NCI-H1417 treated with DMSO at 0.1 percent for 48 hours (cell line): Measurements from ENCODE around the gene OR52I2.

Experiments used
- DNase-seq: peaks from one replicate; lab custom pipeline; 2025; lab: John Stamatoyannopoulos, UW

The OR52I2 gene

GRCh38 chr11:4581443-4581842, at the start of gene OR52I2:
Gene OR52I2, plus strand, starts transcription at chr11:4581743.
- no peak for DNase-seq

- DNase-seq: no peak
Measured at GRCh38 chr11:4539603-4540219, 41.8 kb upstream of the OR52I2 start.

GRCh38 chr11:4541071-4541470, 40.5 kb upstream of the OR52I2 start:
- no peak for DNase-seq

- DNase-seq: no peak
Measured at GRCh38 chr11:4543561-4543960, 38.0 kb upstream of the OR52I2 start.

GRCh38 chr11:4544891-4545290, 36.7 kb upstream of the OR52I2 start, which contains the start of gene OR52M1:
Gene OR52M1, plus strand, starts transcription at chr11:4545191. Its CDS starts 0 bp downstream, at chr11:4545191.
- no peak for DNase-seq

GRCh38 chr11:4546878-4547277, 34.7 kb upstream of the OR52I2 start:
- no peak for DNase-seq

GRCh38 chr11:4547416-4547815, 34.1 kb upstream of the OR52I2 start:
- DNase-seq: no peak

- DNase-seq: no peak
Measured at GRCh38 chr11:4551346-4551979, 30.1 kb upstream of the OR52I2 start.

- DNase-seq: no peak
Measured at GRCh38 chr11:4559527-4560440, 21.8 kb upstream of the OR52I2 start.

- no peak for DNase-seq
Measured at GRCh38 chr11:4560467-4560866, 21.1 kb upstream of the OR52I2 start.

GRCh38 chr11:4565371-4565770, 16.2 kb upstream of the OR52I2 start:
- DNase-seq: no peak

- no peak for DNase-seq
Measured at GRCh38 chr11:4569075-4569474, 12.5 kb upstream of the OR52I2 start.

GRCh38 chr11:4576880-4577279, 4.7 kb upstream of the OR52I2 start:
- no peak for DNase-seq

- DNase-seq: no peak
Measured at GRCh38 chr11:4577761-4578160, 3.8 kb upstream of the OR52I2 start.

- no peak for DNase-seq
Measured at GRCh38 chr11:4578624-4579023, 2.9 kb upstream of the OR52I2 start.

GRCh38 chr11:4580124-4580523, 1.4 kb upstream of the OR52I2 start:
- DNase-seq: no peak

- no peak for DNase-seq
Measured at GRCh38 chr11:4589017-4589416, 7.5 kb downstream of the OR52I2 start.

- no peak for DNase-seq
Measured at GRCh38 chr11:4593739-4594138, 12.2 kb downstream of the OR52I2 start, which contains the start of gene OR52I1. Gene OR52I1, plus strand, starts transcription at chr11:4594039. Its CDS starts 0 bp downstream, at chr11:4594039.

GRCh38 chr11:4605057-4605456, 23.5 kb downstream of the OR52I2 start:
- DNase-seq: no peak

- DNase-seq: no peak
Measured at GRCh38 chr11:4606231-4607015, 24.9 kb downstream of the OR52I2 start.

- DNase-seq: no peak
Measured at GRCh38 chr11:4607096-4607495, 25.6 kb downstream of the OR52I2 start.
